Measurements from ENCODE around the gene UBA5.

DNA sequence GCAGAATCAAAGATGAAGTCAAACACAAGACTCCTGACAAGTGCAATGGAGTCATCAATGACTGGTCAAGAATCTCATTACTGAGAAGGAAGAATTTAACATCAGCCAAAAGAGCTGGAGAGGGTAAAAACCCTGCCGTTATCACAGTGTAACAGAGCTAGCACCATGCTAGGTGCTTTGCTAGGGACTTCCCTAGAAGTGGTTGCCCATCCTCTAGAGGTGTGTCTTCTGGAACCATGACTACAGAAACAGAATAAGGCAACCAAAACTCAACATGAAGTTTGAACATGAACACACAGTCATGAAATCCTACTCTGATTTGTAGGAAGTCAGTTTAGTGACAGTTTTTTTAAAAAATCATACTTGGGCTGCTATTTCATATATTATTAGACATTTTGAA is 10.0 kb upstream of the UBA5 start:
- TF ChIP-seq, protein P1, sequence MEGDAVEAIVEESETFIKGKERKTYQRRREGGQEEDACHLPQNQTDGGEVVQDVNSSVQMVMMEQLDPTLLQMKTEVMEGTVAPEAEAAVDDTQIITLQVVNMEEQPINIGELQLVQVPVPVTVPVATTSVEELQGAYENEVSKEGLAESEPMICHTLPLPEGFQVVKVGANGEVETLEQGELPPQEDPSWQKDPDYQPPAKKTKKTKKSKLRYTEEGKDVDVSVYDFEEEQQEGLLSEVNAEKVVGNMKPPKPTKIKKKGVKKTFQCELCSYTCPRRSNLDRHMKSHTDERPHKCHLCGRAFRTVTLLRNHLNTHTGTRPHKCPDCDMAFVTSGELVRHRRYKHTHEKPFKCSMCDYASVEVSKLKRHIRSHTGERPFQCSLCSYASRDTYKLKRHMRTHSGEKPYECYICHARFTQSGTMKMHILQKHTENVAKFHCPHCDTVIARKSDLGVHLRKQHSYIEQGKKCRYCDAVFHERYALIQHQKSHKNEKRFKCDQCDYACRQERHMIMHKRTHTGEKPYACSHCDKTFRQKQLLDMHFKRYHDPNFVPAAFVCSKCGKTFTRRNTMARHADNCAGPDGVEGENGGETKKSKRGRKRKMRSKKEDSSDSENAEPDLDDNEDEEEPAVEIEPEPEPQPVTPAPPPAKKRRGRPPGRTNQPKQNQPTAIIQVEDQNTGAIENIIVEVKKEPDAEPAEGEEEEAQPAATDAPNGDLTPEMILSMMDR (IDR thresholded peaks at IDR 0.05; ENCODE audit: insufficient read depth, low read depth, low read length): no peak
- TF ChIP-seq EZH2 (IDR thresholded peaks at IDR 0.05; ENCODE audit: insufficient read depth, low read length): no peak

All from astrocyte (in vitro differentiated cells and primary cell).